IPS-20b (cell line): ENCODE data around the gene ST7.

Experiments used
- H3K27ac ChIP-seq: one replicate; pipeline ENCODE4 v1.5.1; 2013; ENCODE audit warnings: low read length
- H3K27me3 ChIP-seq: 2 replicates; pipeline ENCODE4 v1.6.1; 2013; ENCODE audit warnings: mild to moderate bottlenecking, low read length, inconsistent platforms; ENCODE audit not compliant: insufficient read depth
- H3K36me3 ChIP-seq: 2 replicates; pipeline ENCODE4 v1.6.1; 2013; ENCODE audit warnings: low read depth, mild to moderate bottlenecking, inconsistent platforms, low read length, moderate library complexity; ENCODE audit not compliant: insufficient read depth
- H3K4me1 ChIP-seq: 2 replicates; pipeline ENCODE4 v1.6.1; 2013; ENCODE audit warnings: mild to moderate bottlenecking, control low read depth, inconsistent platforms, low read length, moderate library complexity; ENCODE audit not compliant: insufficient read depth
- H3K4me3 ChIP-seq: 2 replicates; pipeline ENCODE4 v1.5.1; 2013; ENCODE audit warnings: mild to moderate bottlenecking, low read length, inconsistent platforms
- H3K9ac ChIP-seq: 2 replicates; pipeline ENCODE4 v1.6.1; 2013; ENCODE audit warnings: low read depth, mild to moderate bottlenecking, inconsistent platforms, low read length, moderate library complexity
- H3K9me3 ChIP-seq: 2 replicates; pipeline ENCODE4 v1.6.1; 2013; ENCODE audit warnings: mild to moderate bottlenecking, low read depth, low read length, inconsistent platforms; ENCODE audit not compliant: insufficient read depth

The ST7 gene

DNA sequence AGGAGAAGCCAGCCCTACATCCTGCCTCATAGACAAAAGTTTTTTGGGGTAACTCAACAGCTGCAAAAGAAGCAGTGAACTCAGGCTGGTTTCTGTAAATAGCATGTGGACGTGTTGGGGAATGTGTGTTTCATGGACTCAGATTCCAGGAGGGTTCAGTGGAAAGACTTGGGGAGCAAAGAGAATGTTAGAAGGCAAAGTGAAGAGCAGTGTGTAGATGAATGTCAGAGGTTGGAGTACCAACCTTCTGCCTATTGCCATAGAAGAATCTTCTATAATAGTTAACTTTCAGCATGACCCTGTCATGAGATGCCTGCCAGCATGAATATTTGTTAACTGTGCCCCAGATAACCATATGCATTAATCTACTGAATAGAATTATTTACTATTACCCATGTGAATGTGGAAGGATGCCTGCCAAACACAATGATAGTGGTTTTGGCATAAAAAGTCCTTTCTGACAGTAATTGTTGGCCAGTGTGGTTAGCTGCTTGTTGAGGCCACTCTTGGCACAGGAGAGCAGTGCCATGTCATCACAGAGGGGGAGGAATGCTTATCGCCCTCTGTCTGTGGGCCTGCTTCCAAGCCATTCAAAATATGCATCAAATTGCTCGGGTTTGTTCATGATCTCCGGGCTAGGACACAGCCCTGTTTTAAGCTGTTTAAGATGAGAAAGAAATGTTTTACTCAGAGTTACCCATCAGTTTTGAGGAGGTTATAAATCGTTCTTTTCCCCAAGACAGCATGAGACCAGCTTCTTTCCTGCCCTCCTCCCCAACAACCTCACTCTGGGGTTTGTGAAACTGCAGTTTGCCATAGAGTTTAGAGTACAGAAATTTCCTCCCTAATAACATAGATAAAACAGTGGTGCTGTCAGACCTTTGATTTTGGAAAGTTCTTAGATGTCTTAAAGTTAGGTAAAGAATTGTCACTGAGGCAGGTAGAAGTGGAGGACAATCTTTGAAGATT is 204.2 kb downstream of the ST7 start:
- no peaks in the 10 kb centered on the region for H3K27me3 ChIP-seq
- no peak overlapping the region for H3K4me3 ChIP-seq
- H3K36me3 ChIP-seq, result no peaks in the 10 kb centered on the region
- H3K27ac ChIP-seq, result no peak overlapping the region
- no peak overlapping the region for H3K9ac ChIP-seq
- peaks cover 15% of the 10 kb centered on the region for H3K4me1 ChIP-seq
- H3K9me3 ChIP-seq, result no peaks in the 10 kb centered on the region

DNA sequence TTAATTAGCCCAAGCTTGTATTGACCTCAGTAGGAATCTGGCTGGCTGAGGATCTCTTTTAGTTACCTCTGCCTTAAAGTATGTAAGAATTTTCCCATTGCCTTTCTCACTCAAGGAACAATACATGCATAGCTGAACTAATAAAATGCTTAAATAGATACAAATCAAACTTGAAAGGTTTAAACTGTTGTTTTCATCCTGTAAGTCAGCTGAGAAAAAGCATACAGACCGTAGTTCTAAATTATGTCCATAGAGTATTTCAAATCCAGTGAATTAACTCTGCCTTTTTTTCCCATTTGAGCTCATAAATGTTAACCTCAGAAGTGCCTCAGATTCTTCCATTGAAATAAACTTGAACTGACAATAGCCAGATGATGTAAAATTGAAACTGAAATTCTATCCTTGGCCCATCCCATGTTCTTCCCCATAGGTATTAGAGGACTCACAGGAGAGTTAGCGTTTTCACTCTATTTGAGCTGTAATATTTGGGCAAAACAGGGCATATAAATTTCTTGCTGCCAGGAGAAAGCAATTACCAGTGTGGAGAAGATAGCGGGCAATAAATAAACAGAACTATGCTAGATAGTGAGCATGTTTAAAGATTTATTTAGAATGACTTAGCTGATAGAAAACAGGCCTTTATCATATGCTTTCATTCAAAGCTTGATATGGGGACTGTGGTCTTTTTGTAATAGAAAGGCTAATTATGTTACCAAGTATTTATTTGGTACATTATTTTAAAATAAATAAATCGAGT is 205.8 kb downstream of the ST7 start:
- Histone ChIP-seq H3K9ac (no peak overlapping the region), H3K27ac (no peak overlapping the region), H3K4me3 (no peak overlapping the region), H3K4me1 (peaks cover 15% of the 10 kb centered on the region), H3K9me3 (no peaks in the 10 kb centered on the region), H3K27me3 (no peaks in the 10 kb centered on the region), H3K36me3 (no peaks in the 10 kb centered on the region)

DNA sequence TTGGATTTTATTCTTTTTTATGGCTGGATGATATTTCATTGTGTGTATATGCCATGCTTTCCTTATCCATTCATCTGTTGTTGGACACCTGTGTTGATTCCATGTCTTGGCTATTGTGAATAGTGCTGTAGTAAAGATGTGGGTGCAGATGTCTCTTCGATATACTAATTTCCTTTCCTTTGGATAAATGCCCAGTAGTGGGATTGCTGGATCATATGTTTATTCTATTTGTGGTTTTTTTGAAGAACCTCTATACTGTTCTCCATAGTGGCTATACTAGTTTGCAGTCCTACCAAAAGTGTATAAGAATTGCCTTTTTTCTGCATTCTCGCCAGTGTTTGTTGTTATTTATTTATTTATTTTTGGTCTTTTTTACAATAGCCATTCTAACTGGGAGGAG is 209.8 kb downstream of the ST7 start:
- H3K9ac ChIP-seq, result no peak overlapping the region
- no peaks in the 10 kb centered on the region for H3K4me1 ChIP-seq
- H3K27ac ChIP-seq, result no peak overlapping the region
- H3K36me3 ChIP-seq, result no peaks in the 10 kb centered on the region
- H3K27me3 ChIP-seq, result no peaks in the 10 kb centered on the region
- H3K4me3 ChIP-seq, result no peak overlapping the region
- no peaks in the 10 kb centered on the region for H3K9me3 ChIP-seq

DNA sequence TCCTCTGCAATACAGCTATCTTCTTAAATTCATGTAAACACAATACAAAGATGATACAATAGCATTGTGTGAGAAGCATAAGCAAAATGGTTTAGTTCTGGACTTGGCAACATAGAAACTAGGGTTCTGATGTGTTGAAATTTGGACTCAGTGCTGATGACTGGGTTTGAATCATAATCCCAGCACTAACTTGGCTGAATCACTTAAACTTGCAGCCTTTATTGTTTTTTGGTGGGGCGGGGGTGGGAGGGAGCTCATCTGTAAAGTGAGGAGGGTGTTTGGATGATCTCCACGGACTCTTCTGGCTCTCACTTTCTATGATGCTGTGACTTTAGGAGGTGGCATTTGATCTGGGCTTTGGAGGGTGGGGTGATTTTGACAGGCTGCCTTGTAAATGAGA is 211.3 kb downstream of the ST7 start:
- Histone ChIP-seq H3K27me3 (no peaks in the 10 kb centered on the region), H3K36me3 (no peaks in the 10 kb centered on the region), H3K4me3 (no peak overlapping the region), H3K27ac (no peak overlapping the region), H3K4me1 (no peaks in the 10 kb centered on the region), H3K9me3 (no peaks in the 10 kb centered on the region), H3K9ac (no peak overlapping the region)

DNA sequence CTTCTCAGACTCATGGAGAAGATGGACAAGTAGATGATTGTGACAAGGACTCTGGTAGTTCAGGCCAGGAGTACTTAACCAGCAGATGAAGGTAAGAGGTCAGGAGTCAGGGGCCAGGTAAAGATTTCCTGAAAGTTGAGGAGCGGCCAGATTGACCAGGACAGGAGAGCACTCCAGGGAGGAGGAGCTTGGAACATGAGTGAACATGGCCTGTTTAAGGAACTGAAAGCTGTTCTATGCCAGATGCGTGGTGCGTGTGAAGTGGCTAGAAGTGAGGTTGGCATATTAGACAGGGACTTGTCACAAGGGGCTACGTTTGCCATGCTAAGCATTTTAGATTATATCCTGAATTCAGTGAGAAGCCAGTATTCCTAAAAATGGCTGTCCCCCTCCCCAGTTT is 212.4 kb downstream of the ST7 start:
- Histone ChIP-seq H3K27me3 (no peaks in the 10 kb centered on the region), H3K9me3 (no peaks in the 10 kb centered on the region), H3K9ac (no peak overlapping the region), H3K27ac (no peak overlapping the region), H3K4me1 (no peaks in the 10 kb centered on the region), H3K4me3 (no peak overlapping the region), H3K36me3 (no peaks in the 10 kb centered on the region)

DNA sequence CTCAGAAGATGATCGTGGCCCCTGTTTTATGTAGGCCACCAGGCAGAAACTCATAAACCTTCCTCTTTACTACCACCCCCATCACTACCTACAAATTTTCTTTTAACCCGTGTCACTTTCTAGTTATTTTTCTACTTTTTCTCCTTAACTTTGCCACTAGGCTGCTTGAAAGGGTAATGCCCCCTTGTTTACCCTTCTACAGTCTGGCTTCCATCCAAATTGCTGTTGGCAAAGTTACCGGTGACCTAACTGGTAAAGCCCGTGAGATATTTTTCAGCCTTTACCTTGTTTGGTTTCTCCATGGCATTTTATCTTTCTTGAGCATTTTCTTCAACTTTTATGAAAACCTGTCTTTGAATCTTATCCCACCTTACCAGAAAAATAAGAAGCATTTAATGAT is 216.6 kb downstream of the ST7 start:
- no peaks in the 10 kb centered on the region for H3K9me3 ChIP-seq
- no peaks in the 10 kb centered on the region for H3K36me3 ChIP-seq
- no peaks in the 10 kb centered on the region for H3K27me3 ChIP-seq
- H3K4me3 ChIP-seq, result no peak overlapping the region
- H3K4me1 ChIP-seq, result peaks cover 4% of the 10 kb centered on the region; the same call in 1 of the 2 replicates
- H3K27ac ChIP-seq, result no peak overlapping the region
- H3K9ac ChIP-seq, result no peak overlapping the region

DNA sequence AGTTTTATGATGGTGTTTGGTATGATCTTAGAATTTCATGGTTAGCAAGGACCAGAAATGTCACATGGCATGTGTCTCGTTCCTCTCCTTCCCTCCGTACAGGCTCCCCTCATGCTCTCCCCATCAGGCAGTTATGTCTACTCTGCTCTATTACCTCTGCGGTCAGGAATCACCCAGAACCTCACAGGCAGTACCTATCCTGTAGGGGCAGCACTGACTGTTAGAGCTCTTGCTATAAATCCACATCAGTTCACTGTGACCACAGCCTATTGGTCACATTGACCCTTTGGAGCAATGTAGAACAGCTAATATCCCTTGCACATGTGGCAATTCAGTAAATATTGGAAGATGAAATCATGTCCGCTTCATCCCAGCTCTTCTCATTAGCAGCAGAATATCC is 217.8 kb downstream of the ST7 start:
- H3K9me3 ChIP-seq, result no peaks in the 10 kb centered on the region
- H3K36me3 ChIP-seq, result no peaks in the 10 kb centered on the region
- no peak overlapping the region for H3K27ac ChIP-seq
- H3K27me3 ChIP-seq, result no peaks in the 10 kb centered on the region
- H3K9ac ChIP-seq, result no peak overlapping the region
- H3K4me3 ChIP-seq, result no peak overlapping the region
- H3K4me1 ChIP-seq, result peaks cover 4% of the 10 kb centered on the region; the same call in 1 of the 2 replicates

DNA sequence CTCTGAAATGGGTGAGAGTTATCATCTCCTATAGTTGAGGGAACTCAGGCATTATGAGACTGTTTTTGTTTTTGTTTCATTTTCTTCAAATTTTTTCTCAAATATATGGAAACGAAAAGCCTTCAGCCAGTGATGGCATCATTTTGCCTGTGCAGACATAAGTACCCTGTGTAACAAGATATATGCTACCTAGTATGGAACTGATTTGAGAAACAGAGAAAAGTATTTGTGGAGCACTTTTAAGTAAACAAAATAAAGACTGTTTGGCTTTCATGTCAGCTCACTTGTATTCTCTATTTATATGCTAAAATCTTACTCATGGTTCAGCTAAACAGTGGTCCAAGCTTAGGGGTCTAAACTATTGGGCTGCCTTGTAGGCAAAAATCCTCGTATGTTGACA is 219.0 kb downstream of the ST7 start:
- H3K4me3 ChIP-seq, result no peak overlapping the region
- H3K27me3 ChIP-seq, result no peaks in the 10 kb centered on the region
- H3K36me3 ChIP-seq, result no peaks in the 10 kb centered on the region
- H3K4me1 ChIP-seq, result peaks cover 4% of the 10 kb centered on the region; the same call in 1 of the 2 replicates
- H3K9ac ChIP-seq, result no peak overlapping the region
- H3K27ac ChIP-seq, result no peak overlapping the region
- no peaks in the 10 kb centered on the region for H3K9me3 ChIP-seq

DNA sequence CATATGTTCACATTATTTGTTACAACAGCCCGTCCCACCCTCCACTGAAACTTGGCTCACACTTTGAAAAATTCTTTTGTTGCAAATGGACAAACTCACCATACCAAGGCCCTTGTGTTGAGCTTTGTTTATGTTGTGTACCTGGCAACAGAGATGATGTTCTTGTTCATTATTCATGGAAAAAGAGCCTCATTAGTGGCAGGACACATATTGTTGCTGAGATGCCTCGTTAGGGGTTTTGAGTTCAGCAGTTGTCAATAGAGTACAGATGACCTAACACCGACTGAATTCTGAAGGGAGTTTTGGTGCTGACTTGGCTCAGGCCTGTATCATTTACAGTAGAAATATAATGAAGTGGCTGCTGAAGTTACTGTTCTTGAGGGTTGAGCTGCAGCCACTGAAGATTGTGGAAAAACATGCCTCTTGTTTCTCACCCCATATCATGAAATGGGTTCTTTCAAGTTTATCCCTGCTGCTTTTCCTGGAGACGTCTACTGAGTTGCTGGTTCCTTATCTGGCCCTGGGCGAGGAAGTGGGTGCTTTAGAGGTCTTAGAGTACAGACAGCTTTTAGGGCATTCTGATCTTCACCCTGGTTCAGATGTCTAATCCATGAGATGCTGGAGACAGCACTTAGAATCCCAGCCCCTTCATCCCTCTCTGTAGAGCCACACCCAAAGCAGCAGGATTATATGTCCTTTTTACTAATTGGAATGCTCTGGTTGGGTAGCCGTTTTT is 219.9 kb downstream of the ST7 start:
- H3K9ac ChIP-seq, result no peak overlapping the region
- no peak overlapping the region for H3K27ac ChIP-seq
- H3K9me3 ChIP-seq, result no peaks in the 10 kb centered on the region
- no peaks in the 10 kb centered on the region for H3K27me3 ChIP-seq
- H3K4me1 ChIP-seq, result peaks cover 4% of the 10 kb centered on the region; the same call in 1 of the 2 replicates
- no peak overlapping the region for H3K4me3 ChIP-seq
- H3K36me3 ChIP-seq, result no peaks in the 10 kb centered on the region

DNA sequence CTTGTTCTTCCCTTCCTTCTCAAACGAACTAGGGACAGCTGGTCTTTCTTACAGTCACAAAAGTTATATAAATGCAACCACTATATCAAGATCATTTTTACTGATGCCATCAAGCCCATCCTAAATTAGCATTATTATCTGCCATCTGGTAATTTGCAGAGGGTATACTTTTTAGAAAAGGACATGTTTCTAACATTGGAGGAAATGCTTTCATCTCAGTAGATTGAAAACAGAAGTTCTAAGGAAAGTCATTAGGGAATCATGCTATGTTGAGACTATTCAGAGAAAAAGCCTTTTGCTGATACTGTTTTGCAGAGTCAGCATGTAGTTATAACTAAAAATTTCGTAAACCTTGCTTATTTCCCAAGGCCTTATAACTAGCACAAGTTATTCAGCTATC is 222.9 kb downstream of the ST7 start:
- Histone ChIP-seq H3K36me3 (no peaks in the 10 kb centered on the region), H3K9me3 (no peaks in the 10 kb centered on the region), H3K27me3 (no peaks in the 10 kb centered on the region), H3K9ac (no peak overlapping the region), H3K27ac (no peak overlapping the region), H3K4me3 (no peak overlapping the region), H3K4me1 (peaks cover 4% of the 10 kb centered on the region; the same call in 1 of the 2 replicates)

DNA sequence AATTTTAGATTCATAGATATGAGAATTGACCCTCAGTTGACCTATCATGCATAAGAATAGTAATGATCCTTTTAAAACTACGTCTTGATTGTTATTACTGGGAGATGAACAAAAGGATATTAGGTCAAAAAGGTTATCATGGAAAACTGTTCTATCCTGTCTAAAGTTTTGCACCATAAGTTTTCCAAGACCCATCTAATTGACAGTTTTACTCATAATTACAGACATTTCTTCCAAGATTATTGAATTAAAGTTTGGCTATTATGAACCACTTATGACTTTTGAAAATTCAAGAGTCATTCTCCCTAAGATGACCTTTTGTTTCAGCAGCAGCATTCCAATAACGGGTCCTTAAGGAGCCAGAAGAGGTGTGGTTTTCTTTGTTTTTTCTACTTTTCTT is 225.3 kb downstream of the ST7 start:
- no peaks in the 10 kb centered on the region for H3K36me3 ChIP-seq
- H3K4me3 ChIP-seq, result no peak overlapping the region
- H3K4me1 ChIP-seq, result peaks cover 4% of the 10 kb centered on the region; the same call in 1 of the 2 replicates
- H3K27ac ChIP-seq, result no peak overlapping the region
- no peak overlapping the region for H3K9ac ChIP-seq
- H3K27me3 ChIP-seq, result no peaks in the 10 kb centered on the region
- H3K9me3 ChIP-seq, result no peaks in the 10 kb centered on the region
